ENCODE results near the gene TJP2.

Gene TJP2

GRCh38 chr9:69193685-69194032, 19.6 kb downstream of the TJP2 start:
- no peak for DNase-seq

GRCh38 chr9:69194702-69195418, 20.8 kb downstream of the TJP2 start:
- no peak for DNase-seq

- DNase-seq, result no peak
Observed at GRCh38 chr9:69195668-69196067, 21.6 kb downstream of the TJP2 start.

GRCh38 chr9:69197687-69198086, 23.6 kb downstream of the TJP2 start:
- no peak for DNase-seq

- DNase-seq, result no peak
Observed at GRCh38 chr9:69198521-69199220, 24.6 kb downstream of the TJP2 start.

GRCh38 chr9:69199769-69200470, 25.8 kb downstream of the TJP2 start:
- no peak for DNase-seq

- DNase-seq, result no peak
Observed at GRCh38 chr9:69202556-69202955, 28.5 kb downstream of the TJP2 start.

GRCh38 chr9:69204326-69204725, 30.2 kb downstream of the TJP2 start:
- no peak for DNase-seq

GRCh38 chr9:69204849-69205248, 30.8 kb downstream of the TJP2 start:
- DNase-seq, result no peak

GRCh38 chr9:69206047-69206446, 32.0 kb downstream of the TJP2 start:
- no peak for DNase-seq

GRCh38 chr9:69207503-69207902, 33.4 kb downstream of the TJP2 start:
- DNase-seq, result no peak

GRCh38 chr9:69211424-69212036, 37.5 kb downstream of the TJP2 start:
- no peak for DNase-seq

GRCh38 chr9:69213647-69214046, 39.6 kb downstream of the TJP2 start:
- DNase-seq, result no peak

GRCh38 chr9:69214939-69215338, 40.9 kb downstream of the TJP2 start:
- DNase-seq, result no peak

- DNase-seq, result no peak
Observed at GRCh38 chr9:69215774-69216485, 41.9 kb downstream of the TJP2 start.

GRCh38 chr9:69218166-69218565, 44.1 kb downstream of the TJP2 start:
- DNase-seq, result no peak

GRCh38 chr9:69221036-69221435, 47.0 kb downstream of the TJP2 start:
- no peak for DNase-seq

- no peak for DNase-seq
Observed at GRCh38 chr9:69222970-69223369, 48.9 kb downstream of the TJP2 start.

GRCh38 chr9:69223605-69224004, 49.5 kb downstream of the TJP2 start:
- no peak for DNase-seq

- no peak for DNase-seq
Observed at GRCh38 chr9:69229367-69229766, 55.3 kb downstream of the TJP2 start.

GRCh38 chr9:69232135-69232534, 58.1 kb downstream of the TJP2 start:
- no peak for DNase-seq

- DNase-seq, result no peak
Observed at GRCh38 chr9:69234683-69235082, 60.6 kb downstream of the TJP2 start.

- DNase-seq, result no peak
Observed at GRCh38 chr9:69236188-69236587, 62.1 kb downstream of the TJP2 start.
